ENCODE results near the gene ANXA2. TPM values are rescaled to one million over a fixed set of nuclear protein-coding genes. Genes with fewer than 3 reads are reported as not detected.

The ANXA2 gene
- total RNA-seq, 1 experiment from 2014 or later = 3,100 TPM

DNA sequence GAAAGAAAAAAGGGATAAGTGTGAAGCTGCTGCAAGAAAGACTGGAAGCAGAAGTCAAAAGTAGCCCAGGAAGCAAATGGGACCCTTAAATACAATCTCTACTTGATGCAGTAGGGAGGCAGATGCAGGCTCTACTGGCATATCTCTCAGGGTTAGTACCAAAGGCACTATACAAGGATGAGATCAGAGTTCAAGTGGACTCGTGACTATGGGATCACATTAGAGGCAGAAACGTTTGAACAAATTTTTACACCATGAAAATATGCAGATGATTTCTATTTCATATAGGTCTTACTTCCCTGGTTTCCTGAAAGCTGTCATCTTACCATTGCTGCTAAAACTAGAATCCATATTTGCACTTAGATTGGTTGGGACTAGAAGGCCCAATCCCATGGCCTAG is 27.7 kb upstream of the ANXA2 start:
- DNase-seq = no peak
- CTCF ChIA-PET = no interaction called here
- H3K9me3 Mint-ChIP-seq (ENCODE audit: low read depth, unreplicated experiment) = no peaks in the 10 kb centered on the region
- no TSS peak for BruUV-seq (replicated peaks)
- TF ChIP-seq, protein P1, sequence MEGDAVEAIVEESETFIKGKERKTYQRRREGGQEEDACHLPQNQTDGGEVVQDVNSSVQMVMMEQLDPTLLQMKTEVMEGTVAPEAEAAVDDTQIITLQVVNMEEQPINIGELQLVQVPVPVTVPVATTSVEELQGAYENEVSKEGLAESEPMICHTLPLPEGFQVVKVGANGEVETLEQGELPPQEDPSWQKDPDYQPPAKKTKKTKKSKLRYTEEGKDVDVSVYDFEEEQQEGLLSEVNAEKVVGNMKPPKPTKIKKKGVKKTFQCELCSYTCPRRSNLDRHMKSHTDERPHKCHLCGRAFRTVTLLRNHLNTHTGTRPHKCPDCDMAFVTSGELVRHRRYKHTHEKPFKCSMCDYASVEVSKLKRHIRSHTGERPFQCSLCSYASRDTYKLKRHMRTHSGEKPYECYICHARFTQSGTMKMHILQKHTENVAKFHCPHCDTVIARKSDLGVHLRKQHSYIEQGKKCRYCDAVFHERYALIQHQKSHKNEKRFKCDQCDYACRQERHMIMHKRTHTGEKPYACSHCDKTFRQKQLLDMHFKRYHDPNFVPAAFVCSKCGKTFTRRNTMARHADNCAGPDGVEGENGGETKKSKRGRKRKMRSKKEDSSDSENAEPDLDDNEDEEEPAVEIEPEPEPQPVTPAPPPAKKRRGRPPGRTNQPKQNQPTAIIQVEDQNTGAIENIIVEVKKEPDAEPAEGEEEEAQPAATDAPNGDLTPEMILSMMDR (IDR thresholded peaks at IDR 0.05; ENCODE audit: unreplicated experiment) = no peak
- no peak overlapping the region for H3K27ac Mint-ChIP-seq (ENCODE audit: unreplicated experiment)
- peaks cover 20% of the 10 kb centered on the region for H3K4me1 Mint-ChIP-seq (ENCODE audit: low read depth, unreplicated experiment)
- intact Hi-C loops (cut with micrococcal nuclease; ENCODE audit: unreplicated experiment) = no loop called here
- H3K27me3 Mint-ChIP-seq (ENCODE audit: unreplicated experiment) = no peaks in the 10 kb centered on the region
- H3K4me3 Mint-ChIP-seq (ENCODE audit: low read depth, unreplicated experiment) = no peak overlapping the region
- peaks cover 11% of the 10 kb centered on the region for H3K36me3 Mint-ChIP-seq (ENCODE audit: insufficient read depth, unreplicated experiment)

DNA sequence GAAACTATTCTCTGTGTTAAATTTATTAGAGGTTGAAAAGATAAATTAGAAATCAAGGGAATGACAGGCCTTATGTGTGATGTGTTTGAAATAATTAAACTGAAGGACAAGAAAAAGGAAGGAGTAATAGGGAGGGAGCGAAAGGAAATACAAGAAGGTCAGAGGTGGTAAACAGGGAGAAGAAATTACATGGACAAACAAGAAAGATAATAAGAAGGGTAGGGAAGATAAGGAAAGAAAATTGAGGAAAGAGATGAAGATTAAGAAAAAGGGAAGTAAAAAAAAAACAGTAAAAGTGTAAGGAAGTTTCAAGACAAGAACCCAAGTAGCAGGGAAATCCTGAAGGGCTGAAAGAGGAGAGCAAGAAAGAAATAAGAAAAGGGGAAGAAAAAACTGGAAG is 26.2 kb upstream of the ANXA2 start:
- Mint-ChIP-seq H3K27me3 (ENCODE audit: unreplicated experiment) (no peaks in the 10 kb centered on the region), H3K36me3 (ENCODE audit: insufficient read depth, unreplicated experiment) (peaks cover 11% of the 10 kb centered on the region), H3K9me3 (ENCODE audit: low read depth, unreplicated experiment) (no peaks in the 10 kb centered on the region), H3K27ac (ENCODE audit: unreplicated experiment) (peak overlapping the region; percentile 48), H3K4me1 (ENCODE audit: low read depth, unreplicated experiment) (peaks cover 28% of the 10 kb centered on the region), H3K4me3 (ENCODE audit: low read depth, unreplicated experiment) (no peak overlapping the region)
- no peak for DNase-seq
- TF ChIP-seq, protein P1 (IDR thresholded peaks at IDR 0.05; ENCODE audit: unreplicated experiment) = no peak
- intact Hi-C loops (cut with micrococcal nuclease; ENCODE audit: unreplicated experiment) = no loop called here
- no TSS peak for BruUV-seq (replicated peaks)
- CTCF ChIA-PET = interaction anchor here (1.0 kb wide), 1 partner anchor 20 kb away, joined by 3 read pairs; no protein-coding TSS in a partner anchor

DNA sequence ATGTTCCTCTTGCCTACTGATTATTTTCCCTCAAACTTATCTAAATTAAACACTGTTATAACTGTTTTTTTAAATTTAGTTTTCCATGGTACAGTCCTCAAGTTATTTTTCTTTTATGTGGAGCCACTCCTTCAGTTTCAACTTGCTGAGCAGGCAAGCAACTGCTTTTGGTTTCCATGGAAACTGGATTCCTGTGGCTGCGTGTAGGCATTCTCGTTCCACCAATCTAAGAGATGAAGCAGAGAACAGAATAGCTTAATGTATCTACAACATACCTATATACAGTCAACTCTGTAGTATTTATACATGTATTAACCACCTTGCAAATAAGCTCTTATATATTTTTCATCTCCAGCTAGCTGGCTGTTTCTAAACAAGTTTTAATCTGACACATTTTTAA is 25.8 kb upstream of the ANXA2 start:
- intact Hi-C loops (cut with micrococcal nuclease; ENCODE audit: unreplicated experiment) = no loop called here
- TF ChIP-seq, protein P1 (IDR thresholded peaks at IDR 0.05; ENCODE audit: unreplicated experiment) = no peak
- peak; percentile 62 for DNase-seq
- no TSS peak for BruUV-seq (replicated peaks)
- H3K36me3 Mint-ChIP-seq (ENCODE audit: insufficient read depth, unreplicated experiment) = peaks cover 11% of the 10 kb centered on the region
- CTCF ChIA-PET = interaction anchor here (1.0 kb wide), 1 partner anchor 20 kb away, joined by 3 read pairs; no protein-coding TSS in a partner anchor
- H3K9me3 Mint-ChIP-seq (ENCODE audit: low read depth, unreplicated experiment) = no peaks in the 10 kb centered on the region
- no peaks in the 10 kb centered on the region for H3K27me3 Mint-ChIP-seq (ENCODE audit: unreplicated experiment)
- H3K4me3 Mint-ChIP-seq (ENCODE audit: low read depth, unreplicated experiment) = no peak overlapping the region
- peaks cover 28% of the 10 kb centered on the region for H3K4me1 Mint-ChIP-seq (ENCODE audit: low read depth, unreplicated experiment)
- peak overlapping the region; percentile 48 for H3K27ac Mint-ChIP-seq (ENCODE audit: unreplicated experiment)

DNA sequence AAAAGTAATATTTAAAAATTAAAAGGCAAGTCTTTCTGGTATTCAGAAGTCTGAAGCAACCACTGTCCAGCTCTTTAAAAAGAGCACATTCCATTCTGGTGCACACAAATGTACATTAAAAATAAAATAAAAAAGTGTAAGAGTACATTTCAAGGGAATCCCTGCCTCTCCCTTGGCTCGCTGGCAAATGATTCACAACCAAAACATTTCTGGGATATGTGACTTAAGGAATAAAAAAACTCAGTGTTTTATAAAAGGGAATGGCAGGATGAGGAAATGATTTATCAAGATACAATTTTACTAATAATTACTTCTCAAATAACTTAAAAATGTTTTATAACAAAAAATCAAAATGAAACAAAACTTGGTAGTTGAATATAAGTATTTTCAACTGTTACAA is 23.8 kb upstream of the ANXA2 start:
- TF ChIP-seq, protein P1 (IDR thresholded peaks at IDR 0.05; ENCODE audit: unreplicated experiment) = no peak
- CTCF ChIA-PET = interaction anchor here (1.3 to 1.6 kb wide), 2 partner anchors 13 to 29 kb away, joined by 3 to 5 read pairs; no protein-coding TSS in a partner anchor
- Mint-ChIP-seq H3K4me3 (ENCODE audit: low read depth, unreplicated experiment) (no peak overlapping the region), H3K36me3 (ENCODE audit: insufficient read depth, unreplicated experiment) (peaks cover 11% of the 10 kb centered on the region), H3K9me3 (ENCODE audit: low read depth, unreplicated experiment) (no peaks in the 10 kb centered on the region), H3K27me3 (ENCODE audit: unreplicated experiment) (no peaks in the 10 kb centered on the region), H3K27ac (ENCODE audit: unreplicated experiment) (no peak overlapping the region), H3K4me1 (ENCODE audit: low read depth, unreplicated experiment) (peaks cover 45% of the 10 kb centered on the region)
- DNase-seq = no peak
- intact Hi-C loops (cut with micrococcal nuclease; ENCODE audit: unreplicated experiment) = no loop called here
- BruUV-seq (replicated peaks) = no TSS peak
